GM18498 (cell line): ENCODE data around the gene MARCHF9.

ENCODE experiments used
- ATAC-seq: cut with Tn5 transposase; IDR thresholded peaks from one replicate; pipeline ENCODE4 v1.9.1; 2021; ENCODE audit warnings: mild to moderate bottlenecking, moderate library complexity; ENCODE audit not compliant: unreplicated experiment

MARCHF9 gene

GRCh38 chr12:57782608-57783465, 27.9 kb downstream of the MARCHF9 start, which contains the start of gene TSFM:
TSFM (plus strand) TSS chr12:57782787; CDS start chr12:57782802, 15 bp downstream.
- ATAC-seq, result peak; percentile 85

GRCh38 chr12:57783466-57783801, 28.5 kb downstream of the MARCHF9 start:
- no peak for ATAC-seq

DNA sequence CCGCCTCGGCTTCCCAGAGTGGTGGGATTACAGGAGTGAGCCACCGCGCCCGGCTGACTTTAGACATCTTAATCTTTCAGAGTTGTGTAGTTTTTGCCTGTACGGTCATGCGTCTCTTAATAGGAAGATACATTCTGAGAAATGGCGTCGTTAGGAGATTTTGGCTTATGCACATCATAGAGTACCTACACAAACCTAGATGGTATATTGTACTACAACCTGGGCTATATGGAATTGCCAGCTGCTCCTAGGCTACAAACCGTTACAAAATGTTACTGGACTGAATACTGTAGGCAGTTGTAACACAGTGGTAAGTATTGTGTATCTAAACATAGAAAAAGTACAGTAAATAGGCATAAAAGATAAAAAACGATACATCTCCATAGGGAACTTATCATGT, 29.0 kb downstream of the MARCHF9 start:
- ATAC-seq, result no peak

GRCh38 chr12:57793920-57794319, 39.0 kb downstream of the MARCHF9 start:
- ATAC-seq, result no peak

DNA sequence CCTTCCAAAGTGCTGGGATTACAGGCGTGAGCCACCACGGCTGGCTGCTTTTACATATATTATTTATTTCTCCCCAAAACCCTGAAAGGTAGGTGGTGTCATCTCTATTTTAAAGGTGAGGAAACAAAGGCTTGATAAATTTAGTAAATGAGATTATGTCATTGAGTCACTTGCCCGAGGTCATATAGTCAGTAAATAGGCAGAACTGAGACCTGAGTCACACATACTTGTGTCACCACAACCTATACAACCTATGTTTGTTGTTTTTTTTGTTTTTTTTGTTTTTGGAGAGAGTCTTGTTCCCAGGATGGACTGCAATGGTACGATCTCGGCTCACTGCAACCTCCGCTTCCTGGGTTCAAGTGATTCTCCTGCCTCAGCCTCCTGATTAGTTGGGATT, 40.5 kb downstream of the MARCHF9 start:
- ATAC-seq, result no peak

DNA sequence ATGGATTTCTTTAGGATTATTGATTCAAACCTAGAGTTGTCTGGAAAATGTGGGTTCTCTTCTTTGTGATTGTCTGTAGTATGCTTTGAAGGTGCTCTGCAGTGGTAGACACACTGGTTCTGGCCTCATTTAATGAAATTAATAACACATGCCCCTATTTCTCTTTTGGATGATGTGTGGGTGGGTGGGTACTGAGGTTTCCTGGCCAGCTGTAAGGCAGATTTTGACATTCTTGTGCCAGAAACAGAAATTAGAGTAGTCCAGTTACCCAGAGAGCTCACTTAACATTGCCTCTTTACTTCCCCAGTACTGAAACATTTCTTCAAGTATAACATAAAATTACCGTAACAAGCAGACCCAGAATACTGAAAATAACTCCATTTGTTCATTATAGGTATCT, 42.1 kb downstream of the MARCHF9 start:
- no peak for ATAC-seq

- ATAC-seq, result no peak
Measured at GRCh38 chr12:57797933-57798332, 43.0 kb downstream of the MARCHF9 start.

GRCh38 chr12:57800965-57801364, 46.1 kb downstream of the MARCHF9 start:
- ATAC-seq, result no peak

GRCh38 chr12:57802607-57803006, 47.7 kb downstream of the MARCHF9 start:
- ATAC-seq, result no peak

GRCh38 chr12:57803319-57803893, 48.5 kb downstream of the MARCHF9 start:
- ATAC-seq, result no peak

DNA sequence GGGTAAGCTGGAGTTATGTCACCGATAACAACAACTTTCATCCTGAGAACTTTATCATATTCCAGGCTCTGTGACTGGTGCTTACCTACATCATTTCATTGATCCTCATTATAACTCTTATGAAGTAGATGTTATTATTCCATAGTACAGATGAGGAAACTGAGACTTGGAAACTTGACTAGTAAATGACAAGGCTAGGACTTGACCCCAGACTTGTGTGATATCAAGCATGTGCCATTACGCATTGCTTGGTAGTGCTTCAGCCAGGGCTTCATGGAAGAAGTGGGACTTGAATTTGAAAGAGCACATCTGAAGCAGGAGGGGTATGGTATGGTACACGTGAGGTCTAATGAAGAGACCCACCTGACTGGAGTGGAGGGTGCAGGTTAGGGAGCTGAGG, 51.8 kb downstream of the MARCHF9 start:
- no peak for ATAC-seq

DNA sequence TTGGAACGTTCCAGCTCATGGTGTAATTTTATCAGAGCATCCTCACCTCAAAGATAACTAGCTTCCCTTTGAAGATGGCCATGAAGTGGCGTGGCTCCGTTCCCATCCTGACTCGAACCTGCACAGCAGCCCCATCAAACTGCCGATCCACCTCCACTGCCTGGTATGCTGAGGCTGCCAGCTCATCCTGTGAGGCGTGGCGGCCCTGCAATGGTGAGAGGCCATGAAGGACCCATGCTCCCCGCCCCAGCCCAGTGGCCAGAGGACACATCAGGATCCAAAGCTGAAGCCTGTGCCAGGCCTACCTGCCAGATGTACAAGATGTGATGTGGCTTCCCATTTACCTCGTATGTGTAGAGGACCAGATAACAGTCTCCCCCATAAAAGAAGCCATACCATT, 52.4 kb downstream of the MARCHF9 start:
- no peak for ATAC-seq

GRCh38 chr12:57808351-57808750, 53.4 kb downstream of the MARCHF9 start:
- ATAC-seq, result no peak

DNA sequence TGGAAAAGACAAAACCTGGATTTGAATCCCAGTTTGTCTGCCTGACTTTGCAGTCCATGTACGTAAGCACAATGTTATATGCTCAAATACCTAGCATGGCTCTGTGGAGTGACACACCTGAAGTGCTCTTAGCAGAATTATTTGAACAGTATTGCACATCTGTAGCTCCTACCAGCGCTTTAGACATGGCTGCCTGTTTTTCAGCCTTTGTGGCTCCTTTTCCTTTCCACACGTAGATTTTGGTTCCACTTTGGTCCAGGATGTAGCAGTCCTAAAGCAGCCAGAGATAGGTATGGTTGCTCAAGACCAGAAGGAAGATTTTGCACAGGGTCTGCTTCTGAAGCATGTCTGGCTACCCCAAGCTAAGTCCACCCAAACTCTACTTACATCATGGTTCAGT, 54.5 kb downstream of the MARCHF9 start:
- ATAC-seq, result no peak
